Esophagus squamous epithelium (tissue), 5 donors: Measurements from ENCODE around the gene APOC3. TPM values are rescaled to one million over a fixed set of nuclear protein-coding genes. Genes with fewer than 3 reads are reported as not detected.

Experiments used
- DNase-seq: peaks from one replicate; lab custom pipeline; 2025; lab: John Stamatoyannopoulos, UW
- H3K27ac ChIP-seq, 4 donors: fragments of 200-600 bp; sonication (generic); one replicate each; pipeline ENCODE4 v1.5.1; 2016 to 2019; ENCODE audit warnings: mild to moderate bottlenecking in 1 of 4
- H3K27me3 ChIP-seq, 4 donors: fragments of 200-600 bp; sonication (generic); 1 replicate in 3 of 4; 2 replicates in 1 of 4; pipeline versions ENCODE4 v1.5.1 to v1.6.0; 2017 to 2021; ENCODE audit warnings: antibody characterized with exemption in 1 of 4
- H3K36me3 ChIP-seq, 3 donors: fragments of 200-600 bp; sonication (generic); one replicate each; pipeline ENCODE4 v1.5.1; 2016 to 2019
- H3K4me1 ChIP-seq, 3 donors: fragments of 200-600 bp; sonication (generic); one replicate each; pipeline ENCODE4 v1.5.1; 2017 to 2019
- H3K4me3 ChIP-seq, 4 donors: fragments of 200-600 bp; sonication (generic); 1 replicate in 3 of 4; 2 replicates in 1 of 4; pipeline ENCODE4 v1.5.1; 2016 to 2019; ENCODE audit warnings: mild to moderate bottlenecking in 2 of 4, moderate library complexity in 1 of 4
- H3K9me3 ChIP-seq, 3 donors: fragments of 200-600 bp; sonication (generic); one replicate each; pipeline ENCODE4 v1.5.1; 2016 to 2019
- CTCF ChIP-seq, 6 experiments: fragments of 450-650 bp in 4 of 6; fragments of 200-600 bp in 2 of 6; sonication (generic) in 2 of 6; IDR thresholded peaks; one replicate each; pipeline ENCODE4 v1.5.1; 2016 to 2019; ENCODE audit warnings: antibody characterized with exemption in 6 of 6, mild to moderate bottlenecking in 4 of 6, moderate library complexity in 4 of 6
- POLR2A ChIP-seq, 4 donors: fragments of 450-650 bp; IDR thresholded peaks; one replicate each; pipeline ENCODE4 v1.6.1; 2017; ENCODE audit warnings: antibody characterized with exemption in 4 of 4, mild to moderate bottlenecking in 4 of 4, moderate library complexity in 3 of 4
- WGBS, 2 donors: methylation state at CpG; one replicate each; pipeline ENCODE4 v1.1.5; 2018; 5-methylcytosine and 5-hydroxymethylcytosine counted together
- intact Hi-C: fragments of 100-400 bp; cut with DNase I; formaldehyde crosslinking; loops from one replicate; pipeline ENCODE4 v1.15.0; 2022
- total RNA-seq, 4 donors: library from RNA; depleted of rRNA; stranded (reverse); fragments of >200 nt; gene quantifications; one replicate each; pipeline ENCODE4 v1.1.0, GENCODE V29; 2016
- donor health status: DM: yes; HTN: yes; CAD: no.

Gene APOC3
- total RNA-seq, 4 donors from 2014 or later: not detected

GRCh38 chr11:116842117-116842516 is 12.4 kb downstream of the APOC3 start:
- 96 to 98% methylated on average over 4 of the region's 4 CpGs for WGBS, 2 donors
- Histone ChIP-seq H3K27me3 (no peaks in the 10 kb centered on the region), H3K27ac (no peak overlapping the region), H3K4me1 (no peaks in the 10 kb centered on the region), H3K4me3 (no peak overlapping the region), H3K36me3 (peaks cover 9 to 44% (median 10%) of the 10 kb centered on the region in 3 donors), H3K9me3 (no peaks in the 10 kb centered on the region)
- no peak for TF ChIP-seq CTCF (IDR thresholded peaks at IDR 0.05)
- no peak for TF ChIP-seq POLR2A (IDR thresholded peaks at IDR 0.05)
- intact Hi-C loops: no loop called here
- no peak for DNase-seq

GRCh38 chr11:116842909-116843308 is 13.2 kb downstream of the APOC3 start:
- TF ChIP-seq POLR2A (IDR thresholded peaks at IDR 0.05): no peak
- TF ChIP-seq CTCF (IDR thresholded peaks at IDR 0.05): no peak
- no peak for DNase-seq
- Histone ChIP-seq H3K27ac (no peak overlapping the region), H3K27me3 (no peaks in the 10 kb centered on the region), H3K4me1 (no peaks in the 10 kb centered on the region), H3K4me3 (no peak overlapping the region), H3K9me3 (no peaks in the 10 kb centered on the region), H3K36me3 (peaks cover 9 to 52% (median 10%) of the 10 kb centered on the region in 3 donors)
- intact Hi-C loops: no loop called here
- whole genome bisulfite sequencing, 2 donors: 87 to 88% methylated on average over 4 of the region's 4 CpGs

- intact Hi-C loops: no loop called here
- no peaks in the 10 kb centered on the region for H3K4me1 ChIP-seq
- no peak overlapping the region for H3K27ac ChIP-seq
- H3K4me3 ChIP-seq: no peak overlapping the region
- WGBS, 2 donors: 87 to 92% methylated on average over 7 to 9 of the region's 9 CpGs
- no peaks in the 10 kb centered on the region for H3K9me3 ChIP-seq
- H3K36me3 ChIP-seq: peaks cover 10 to 60% (median 15%) of the 10 kb centered on the region in 3 donors
- no peak for DNase-seq
- TF ChIP-seq CTCF (IDR thresholded peaks at IDR 0.05) (no peak), POLR2A (IDR thresholded peaks at IDR 0.05) (no peak)
- no peaks in the 10 kb centered on the region for H3K27me3 ChIP-seq
Observed at GRCh38 chr11:116843661-116844060, 14.0 kb downstream of the APOC3 start.

- H3K9me3 ChIP-seq: no peaks in the 10 kb centered on the region
- no peak overlapping the region for H3K4me3 ChIP-seq
- peaks cover 14 to 70% (median 17%) of the 10 kb centered on the region in 3 donors for H3K36me3 ChIP-seq
- no peaks in the 10 kb centered on the region for H3K27me3 ChIP-seq
- DNase-seq: no peak
- no peak overlapping the region for H3K27ac ChIP-seq
- no peaks in the 10 kb centered on the region for H3K4me1 ChIP-seq
- 91 to 92% methylated on average over 4 of the region's 4 CpGs for WGBS, 2 donors
- TF ChIP-seq POLR2A (IDR thresholded peaks at IDR 0.05) (no peak), CTCF (IDR thresholded peaks at IDR 0.05) (no peak)
- intact Hi-C loops: no loop called here
Observed at GRCh38 chr11:116844722-116845121, 15.0 kb downstream of the APOC3 start.

GRCh38 chr11:116847612-116848011 is 17.9 kb downstream of the APOC3 start:
- Histone ChIP-seq H3K4me3 (no peak overlapping the region), H3K27ac (no peak overlapping the region), H3K9me3 (no peaks in the 10 kb centered on the region), H3K36me3 (peaks cover 14 to 75% (median 17%) of the 10 kb centered on the region in 3 donors), H3K4me1 (peaks cover 7 to 13% (median 11%) of the 10 kb centered on the region in 3 donors), H3K27me3 (no peaks in the 10 kb centered on the region)
- WGBS, 2 donors: 100% methylated on average over 2 of the region's 4 CpGs
- intact Hi-C loops: no loop called here
- no peak for TF ChIP-seq POLR2A (IDR thresholded peaks at IDR 0.05)
- TF ChIP-seq CTCF (IDR thresholded peaks at IDR 0.05): no peak
- no peak for DNase-seq
